ENCODE data around the gene RNF150.

The RNF150 gene

DNA sequence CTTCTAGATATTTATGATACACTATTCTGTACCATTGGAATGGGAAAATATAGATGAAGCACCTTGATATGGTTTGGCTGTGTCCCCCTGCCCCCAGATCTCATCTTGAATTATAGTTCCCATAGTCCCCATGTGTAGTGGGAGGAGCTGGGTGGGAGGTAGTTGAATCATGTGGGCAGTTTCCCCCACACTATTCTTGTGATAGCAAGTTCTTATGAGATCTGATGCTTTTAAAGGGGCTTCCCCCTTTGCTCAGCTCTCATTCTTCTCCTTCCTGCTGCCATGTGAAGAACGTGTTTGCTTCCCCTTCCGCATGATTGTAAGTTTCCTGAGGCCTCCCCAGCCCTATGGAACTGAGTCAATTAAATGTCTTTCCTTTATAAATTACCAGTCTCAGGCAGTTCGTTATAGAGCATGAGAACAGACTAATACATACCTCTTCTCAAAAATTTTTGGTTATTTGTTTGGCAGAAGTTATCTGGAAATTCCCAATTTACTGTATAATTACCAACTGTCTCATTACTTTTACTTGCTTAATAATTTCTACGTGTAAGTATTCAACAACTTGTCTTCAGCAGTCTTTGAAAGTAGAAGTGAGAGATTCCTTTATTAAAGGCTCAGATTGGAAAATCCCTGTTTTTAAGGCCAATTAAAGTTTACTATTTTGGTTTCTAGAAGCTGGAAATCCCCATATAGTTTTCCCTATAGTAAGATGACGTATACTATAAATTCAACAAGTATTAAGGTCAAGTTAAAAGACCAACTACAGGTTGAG, 152.7 kb downstream of the RNF150 start:
- Mint-ChIP-seq H3K4me3 (no peak overlapping the region), H3K36me3 (no peaks in the 10 kb centered on the region), H3K9me3 (no peaks in the 10 kb centered on the region), H3K4me1 (no peaks in the 10 kb centered on the region), H3K27me3 (no peaks in the 10 kb centered on the region), H3K27ac (no peak overlapping the region)
- CTCF ChIA-PET = no interaction called here
- no peak for DNase-seq

DNA sequence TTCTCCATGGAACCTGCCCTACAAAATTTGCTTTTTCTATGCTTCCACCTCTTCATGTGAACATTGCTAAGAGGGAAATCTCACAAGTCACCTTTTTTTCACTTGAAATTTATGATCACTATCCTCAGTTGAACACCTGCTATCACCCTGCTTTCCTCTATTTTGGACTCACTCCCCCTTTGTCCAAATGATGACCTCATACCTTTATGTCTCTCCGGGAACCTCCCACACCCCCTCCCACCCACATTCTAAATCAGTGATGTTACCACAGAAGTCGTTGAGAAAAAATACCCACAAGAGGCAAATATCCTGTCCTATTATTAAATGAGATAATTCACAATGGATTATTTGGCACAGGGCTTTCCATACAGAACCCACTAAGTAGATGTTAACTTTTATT, 156.5 kb downstream of the RNF150 start:
- no peak for DNase-seq
- Mint-ChIP-seq H3K36me3 (no peaks in the 10 kb centered on the region), H3K9me3 (no peaks in the 10 kb centered on the region), H3K27ac (no peak overlapping the region), H3K27me3 (no peaks in the 10 kb centered on the region), H3K4me1 (no peaks in the 10 kb centered on the region), H3K4me3 (no peak overlapping the region)
- CTCF ChIA-PET = no interaction called here

DNA sequence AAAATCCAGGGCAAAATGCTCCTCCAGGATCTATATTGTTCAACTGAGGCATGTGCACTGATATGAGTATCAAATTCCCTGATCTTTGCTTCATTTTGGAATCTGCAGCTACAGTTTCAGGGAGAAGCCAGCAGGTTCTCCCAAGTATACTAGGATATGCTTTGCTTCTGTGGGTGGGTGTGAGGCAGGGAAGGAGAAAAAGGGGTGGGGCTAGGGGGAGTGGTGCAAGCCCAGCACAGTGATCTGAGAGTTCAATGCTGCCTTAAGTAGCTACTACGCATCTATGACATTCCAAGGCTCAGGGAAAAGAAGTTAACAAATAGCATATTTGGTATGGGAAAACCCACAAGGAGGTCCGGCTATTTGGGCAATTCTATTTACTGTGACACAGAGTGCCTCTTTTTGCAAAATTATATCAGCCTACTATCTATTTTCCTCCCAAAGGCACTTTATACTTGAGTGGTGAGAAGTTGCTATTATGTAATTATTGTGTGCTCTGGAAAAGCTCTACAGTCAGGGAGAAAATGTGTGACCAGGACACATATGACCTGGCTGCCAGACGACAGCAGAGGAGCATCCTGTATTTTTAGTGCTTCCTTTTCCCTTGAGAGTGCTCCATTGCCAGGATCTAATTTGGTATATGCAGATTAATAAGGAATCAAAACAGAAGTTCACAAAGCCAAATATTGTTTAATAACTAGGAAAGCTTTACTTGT, 162.0 kb downstream of the RNF150 start:
- CTCF ChIA-PET = no interaction called here
- no peaks in the 10 kb centered on the region for H3K27me3 Mint-ChIP-seq

DNA sequence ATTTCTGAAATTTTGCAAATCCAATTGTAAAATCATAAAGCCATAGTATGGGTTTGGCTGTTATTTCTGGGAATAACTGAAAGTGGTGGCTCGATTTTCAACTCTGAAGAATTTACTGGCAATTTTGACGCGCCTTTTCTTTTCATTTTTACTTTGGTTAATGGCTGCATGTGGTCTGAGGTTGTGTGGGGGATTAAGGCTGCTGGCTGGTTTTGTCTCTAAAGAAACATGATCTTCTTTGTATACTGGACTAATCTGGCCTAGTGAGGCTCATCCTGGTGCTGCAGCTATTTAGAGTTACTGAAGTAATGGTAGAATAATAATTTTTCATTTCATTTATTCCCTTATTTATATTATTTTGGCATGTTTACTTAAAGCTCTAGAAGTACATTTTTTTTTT, 164.0 kb downstream of the RNF150 start:
- Mint-ChIP-seq H3K4me1 (no peaks in the 10 kb centered on the region), H3K27me3 (no peaks in the 10 kb centered on the region), H3K4me3 (no peak overlapping the region), H3K27ac (no peak overlapping the region), H3K9me3 (no peaks in the 10 kb centered on the region), H3K36me3 (no peaks in the 10 kb centered on the region)
- no peak for DNase-seq
- CTCF ChIA-PET = no interaction called here

More for the DNA sequence above, 162.0 kb downstream of the RNF150 start:
- no peaks in the 10 kb centered on the region for H3K4me1 Mint-ChIP-seq
- H3K9me3 Mint-ChIP-seq = no peaks in the 10 kb centered on the region
- no peaks in the 10 kb centered on the region for H3K36me3 Mint-ChIP-seq
- H3K27ac Mint-ChIP-seq = no peak overlapping the region
- no peak overlapping the region for H3K4me3 Mint-ChIP-seq
- DNase-seq = no peak

- H3K9me3 Mint-ChIP-seq = no peaks in the 10 kb centered on the region
- CTCF ChIA-PET = no interaction called here
- H3K27ac Mint-ChIP-seq = no peak overlapping the region
- H3K36me3 Mint-ChIP-seq = no peaks in the 10 kb centered on the region
- DNase-seq = no peak
- H3K4me3 Mint-ChIP-seq = no peak overlapping the region
- no peaks in the 10 kb centered on the region for H3K4me1 Mint-ChIP-seq
- H3K27me3 Mint-ChIP-seq = no peaks in the 10 kb centered on the region
Observed at GRCh38 chr4:140968371-140968770, 164.9 kb downstream of the RNF150 start.

DNA sequence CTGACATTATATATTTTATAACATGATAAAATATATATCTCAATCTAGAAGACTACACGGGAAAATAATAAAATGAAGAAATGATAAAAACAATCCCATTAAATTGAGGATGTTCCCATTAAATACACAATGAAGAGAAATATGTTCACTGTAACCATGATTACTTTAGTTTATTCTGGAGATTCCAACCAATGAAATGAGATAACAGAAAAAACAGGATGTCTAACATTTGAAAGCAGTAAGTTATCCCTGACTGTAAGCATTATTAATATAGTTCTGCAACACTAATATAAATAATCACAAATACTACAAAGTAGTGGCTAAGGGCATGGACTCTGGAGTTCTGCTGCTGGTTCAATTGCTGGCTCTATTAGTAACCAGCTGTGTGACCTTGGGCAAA, 169.4 kb downstream of the RNF150 start:
- no peak for DNase-seq
- H3K27me3 Mint-ChIP-seq = no peaks in the 10 kb centered on the region
- H3K36me3 Mint-ChIP-seq = no peaks in the 10 kb centered on the region
- H3K27ac Mint-ChIP-seq = no peak overlapping the region
- no peaks in the 10 kb centered on the region for H3K9me3 Mint-ChIP-seq
- no peak overlapping the region for H3K4me3 Mint-ChIP-seq
- CTCF ChIA-PET = no interaction called here
- H3K4me1 Mint-ChIP-seq = no peaks in the 10 kb centered on the region

DNA sequence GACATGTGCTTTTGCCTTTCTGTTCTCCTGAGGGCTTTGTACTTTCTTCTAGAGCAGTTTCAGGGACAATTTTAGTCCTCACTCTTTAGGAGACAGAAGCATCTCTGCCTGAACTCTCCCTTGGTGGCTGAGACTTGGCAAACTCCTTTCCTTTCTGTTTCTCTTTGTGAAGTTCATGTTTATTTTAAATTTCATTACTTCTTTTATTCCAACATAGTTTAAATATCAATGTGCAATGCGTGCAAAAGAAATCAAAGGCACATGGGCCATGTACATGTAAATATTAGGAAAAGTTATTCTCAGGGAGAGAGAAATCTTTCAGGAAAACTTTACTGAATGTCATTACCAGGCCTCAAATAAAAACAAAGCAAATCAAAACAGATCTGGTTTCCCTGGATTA, 177.6 kb downstream of the RNF150 start:
- Mint-ChIP-seq H3K4me3 (no peak overlapping the region), H3K27me3 (no peaks in the 10 kb centered on the region), H3K9me3 (no peaks in the 10 kb centered on the region), H3K27ac (no peak overlapping the region), H3K36me3 (no peaks in the 10 kb centered on the region), H3K4me1 (no peaks in the 10 kb centered on the region)
- no peak for DNase-seq
- CTCF ChIA-PET = no interaction called here

DNA sequence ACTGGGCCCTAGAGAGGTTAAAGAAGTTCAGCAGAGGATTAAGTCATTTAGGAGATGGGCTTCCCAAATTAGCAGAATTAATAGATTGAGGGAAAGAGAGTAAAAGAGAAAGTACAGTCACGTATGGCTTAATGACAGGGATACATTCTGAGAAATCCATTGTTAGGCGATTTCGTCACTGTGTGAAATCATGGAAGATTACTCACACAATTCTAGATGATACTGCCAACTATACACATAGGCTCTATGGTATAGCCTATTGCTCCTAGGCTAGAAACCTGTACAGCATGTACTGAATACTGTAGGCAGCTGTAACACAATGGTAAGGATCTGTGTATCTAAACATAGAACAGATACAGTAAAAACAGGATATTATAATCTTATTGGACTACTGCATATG, 180.6 kb downstream of the RNF150 start:
- Mint-ChIP-seq H3K27me3 (no peaks in the 10 kb centered on the region), H3K9me3 (no peaks in the 10 kb centered on the region), H3K4me1 (no peaks in the 10 kb centered on the region), H3K27ac (no peak overlapping the region), H3K4me3 (no peak overlapping the region), H3K36me3 (no peaks in the 10 kb centered on the region)
- no peak for DNase-seq
- CTCF ChIA-PET = no interaction called here

- no peak for DNase-seq
- CTCF ChIA-PET = no interaction called here
- no peaks in the 10 kb centered on the region for H3K27me3 Mint-ChIP-seq
- H3K9me3 Mint-ChIP-seq = no peaks in the 10 kb centered on the region
- H3K4me1 Mint-ChIP-seq = no peaks in the 10 kb centered on the region
- H3K27ac Mint-ChIP-seq = no peak overlapping the region
- no peak overlapping the region for H3K4me3 Mint-ChIP-seq
- H3K36me3 Mint-ChIP-seq = no peaks in the 10 kb centered on the region
Observed at GRCh38 chr4:140947506-140947905, 185.8 kb downstream of the RNF150 start.

DNA sequence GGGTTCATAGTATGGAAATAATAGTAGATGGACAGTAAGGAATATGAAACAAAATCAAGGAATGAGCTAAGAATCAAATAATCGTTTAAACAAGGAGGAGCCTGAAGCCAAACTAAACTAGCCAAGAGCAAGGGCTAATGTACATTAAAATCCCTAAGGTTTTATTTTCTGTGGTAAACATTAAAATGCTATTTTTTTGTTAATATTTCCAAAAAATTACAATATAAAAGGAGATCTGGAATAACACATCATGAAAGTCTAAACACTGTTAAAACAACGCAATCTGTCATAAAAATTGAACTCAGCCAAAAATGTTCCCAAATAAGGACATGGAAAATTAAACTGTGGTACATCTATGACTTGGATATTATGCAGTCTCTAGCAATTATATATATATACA, 188.2 kb downstream of the RNF150 start:
- CTCF ChIA-PET = no interaction called here
- no peaks in the 10 kb centered on the region for H3K4me1 Mint-ChIP-seq
- H3K36me3 Mint-ChIP-seq = no peaks in the 10 kb centered on the region
- DNase-seq = no peak
- H3K27ac Mint-ChIP-seq = no peak overlapping the region
- H3K27me3 Mint-ChIP-seq = no peaks in the 10 kb centered on the region
- H3K9me3 Mint-ChIP-seq = no peaks in the 10 kb centered on the region
- no peak overlapping the region for H3K4me3 Mint-ChIP-seq

DNA sequence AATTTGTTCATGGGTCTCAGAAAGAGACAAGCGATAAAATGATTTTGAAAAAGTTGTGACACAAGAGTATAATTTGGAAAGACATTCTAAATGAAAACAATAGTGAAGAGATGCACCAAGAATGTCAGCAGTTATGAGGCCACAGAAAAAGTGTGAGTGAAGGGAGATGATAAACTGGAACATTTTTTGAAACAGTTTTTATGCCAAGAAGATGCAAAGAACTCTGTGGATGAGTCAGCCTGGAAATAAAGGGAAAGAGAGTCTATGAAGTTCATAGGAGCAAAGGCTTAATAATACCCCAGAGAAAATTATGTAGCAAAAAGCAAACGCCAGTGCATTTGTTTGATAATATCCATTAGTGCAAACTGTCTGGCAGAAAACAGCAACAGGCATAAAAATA, 188.7 kb downstream of the RNF150 start:
- Mint-ChIP-seq H3K4me3 (no peak overlapping the region), H3K27me3 (no peaks in the 10 kb centered on the region), H3K9me3 (no peaks in the 10 kb centered on the region), H3K4me1 (no peaks in the 10 kb centered on the region), H3K27ac (no peak overlapping the region), H3K36me3 (no peaks in the 10 kb centered on the region)
- no peak for DNase-seq
- CTCF ChIA-PET = no interaction called here

- H3K27me3 Mint-ChIP-seq = no peaks in the 10 kb centered on the region
- CTCF ChIA-PET = no interaction called here
- DNase-seq = no peak
- H3K4me3 Mint-ChIP-seq = no peak overlapping the region
- H3K9me3 Mint-ChIP-seq = no peaks in the 10 kb centered on the region
- no peaks in the 10 kb centered on the region for H3K4me1 Mint-ChIP-seq
- H3K36me3 Mint-ChIP-seq = no peaks in the 10 kb centered on the region
- H3K27ac Mint-ChIP-seq = no peak overlapping the region
Observed at GRCh38 chr4:140944199-140944515, 189.1 kb downstream of the RNF150 start.

DNA sequence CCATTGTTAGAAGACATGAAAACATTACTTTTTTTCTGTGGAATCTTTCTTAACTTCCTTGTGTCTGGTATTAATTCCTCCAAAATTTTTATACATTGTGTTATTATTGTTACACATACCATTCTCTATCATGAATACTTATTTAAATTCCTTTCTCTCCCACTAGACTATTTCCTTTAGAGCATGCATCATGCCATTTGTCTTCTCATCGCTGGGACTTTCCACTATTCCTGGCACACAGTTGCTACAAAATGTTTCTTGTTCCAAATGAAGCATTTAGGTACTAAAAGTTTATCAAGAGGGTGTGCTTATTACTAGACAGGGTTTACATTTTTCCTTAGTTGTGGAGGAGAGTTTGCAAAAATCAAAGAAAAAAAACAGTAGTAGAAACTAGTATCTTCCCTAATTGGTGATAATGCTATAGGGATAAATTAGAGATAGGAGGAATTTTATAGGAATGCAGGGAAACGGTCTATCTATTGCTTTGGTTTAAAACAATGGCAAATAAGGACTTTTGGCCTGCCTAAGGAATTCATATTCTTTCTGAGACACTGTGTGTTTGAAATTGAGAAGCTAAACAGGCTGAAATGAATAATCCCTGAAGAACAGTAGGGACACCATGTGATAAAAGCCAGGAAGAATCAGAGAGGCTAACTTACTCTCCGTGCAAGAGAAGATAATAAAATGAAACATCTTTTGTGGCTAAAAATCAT, 189.6 kb downstream of the RNF150 start:
- CTCF ChIA-PET = no interaction called here
- H3K4me1 Mint-ChIP-seq = no peaks in the 10 kb centered on the region
- H3K27ac Mint-ChIP-seq = no peak overlapping the region
- no peak overlapping the region for H3K4me3 Mint-ChIP-seq
- H3K9me3 Mint-ChIP-seq = no peaks in the 10 kb centered on the region
- H3K27me3 Mint-ChIP-seq = no peaks in the 10 kb centered on the region
- no peak for DNase-seq
- no peaks in the 10 kb centered on the region for H3K36me3 Mint-ChIP-seq

- CTCF ChIA-PET = interaction anchor here (1.3 kb wide), 1 partner anchor 193 kb away, joined by 3 read pairs; the partner anchor contains the start of gene RNF150
- H3K27ac Mint-ChIP-seq = no peak overlapping the region
- no peaks in the 10 kb centered on the region for H3K9me3 Mint-ChIP-seq
- no peak for DNase-seq
- H3K36me3 Mint-ChIP-seq = no peaks in the 10 kb centered on the region
- no peaks in the 10 kb centered on the region for H3K4me1 Mint-ChIP-seq
- no peak overlapping the region for H3K4me3 Mint-ChIP-seq
- H3K27me3 Mint-ChIP-seq = no peaks in the 10 kb centered on the region
Observed at GRCh38 chr4:140940589-140940988, 192.7 kb downstream of the RNF150 start.

GRCh38 chr4:140937866-140938265, 195.4 kb downstream of the RNF150 start:
- Mint-ChIP-seq H3K9me3 (no peaks in the 10 kb centered on the region), H3K27ac (peak overlapping the region; percentile 9)
- CTCF ChIA-PET = no interaction called here

More at GRCh38 chr4:140937866-140938265, 195.4 kb downstream of the RNF150 start:
- Mint-ChIP-seq H3K4me1 (no peaks in the 10 kb centered on the region), H3K36me3 (no peaks in the 10 kb centered on the region), H3K4me3 (no peak overlapping the region), H3K27me3 (no peaks in the 10 kb centered on the region)
- no peak for DNase-seq
